OCI-LY1 (cell line): ENCODE data around the gene MFSD6.

Experiments
- H2AFZ ChIP-seq: fragments of 200-600 bp; sonication (generic), shearing (Covaris generic); 2 replicates; pipeline ENCODE4 v1.6.0; 2014; ENCODE audit warnings: antibody characterized with exemption, mild to moderate bottlenecking, low read length
- H3F3A ChIP-seq: fragments of 200-600 bp; sonication (generic), shearing (Covaris generic); 2 replicates; pipeline ENCODE4 v1.6.0; 2014; ENCODE audit warnings: mild to moderate bottlenecking, antibody characterized with exemption, low read length, moderate library complexity; ENCODE audit not compliant: insufficient read depth
- H3K27ac ChIP-seq: fragments of 200-600 bp; sonication (generic); 2 replicates; pipeline ENCODE4 v1.5.1; 2014; ENCODE audit warnings: low read length, mixed run types, mild to moderate bottlenecking, low read depth; ENCODE audit not compliant: poor library complexity, severe bottlenecking
- H3K27me3 ChIP-seq: fragments of 200-600 bp; sonication (generic); 2 replicates; pipeline ENCODE4 v1.6.0; 2014; ENCODE audit warnings: antibody characterized with exemption, mild to moderate bottlenecking, low read length, moderate library complexity; ENCODE audit not compliant: insufficient read depth
- H3K36me3 ChIP-seq: fragments of 200-600 bp; sonication (generic); 2 replicates; pipeline ENCODE4 v1.6.1; 2014; ENCODE audit warnings: mild to moderate bottlenecking, antibody characterized with exemption, low read length, moderate library complexity, mixed read lengths; ENCODE audit not compliant: insufficient read depth
- H3K4me1 ChIP-seq: fragments of 200-600 bp; sonication (generic); 2 replicates; pipeline ENCODE4 v1.5.1; 2014; ENCODE audit warnings: mild to moderate bottlenecking, low read length, moderate library complexity; ENCODE audit not compliant: insufficient read depth, severe bottlenecking
- H3K4me2 ChIP-seq: fragments of 200-600 bp; sonication (generic), shearing (Covaris generic); 2 replicates; pipeline ENCODE4 v1.6.1; 2014; ENCODE audit warnings: low read length
- H3K4me3 ChIP-seq: fragments of 200-600 bp; sonication (generic); 2 replicates; pipeline ENCODE4 v1.5.1; 2014; ENCODE audit warnings: low read length, low read depth, mild to moderate bottlenecking, mixed read lengths; ENCODE audit not compliant: poor library complexity, severe bottlenecking
- H3K79me2 ChIP-seq: fragments of 200-600 bp; shearing (Covaris generic); 2 replicates; pipeline ENCODE4 v1.6.1; 2016; ENCODE audit warnings: mixed run types, low read length, mixed read lengths; ENCODE audit not compliant: insufficient read depth
- H3K9ac ChIP-seq: fragments of 200-600 bp; sonication (generic), shearing (Covaris generic); 2 replicates; pipeline ENCODE4 v1.6.1; 2014; ENCODE audit warnings: mild to moderate bottlenecking, low read length, mixed read lengths
- H3K9me2 ChIP-seq: fragments of 200-600 bp; sonication (generic), shearing (Covaris generic); 2 replicates; pipeline ENCODE4 v1.6.1; 2014; ENCODE audit warnings: low read depth, mild to moderate bottlenecking, low read length, mixed read lengths
- H3K9me3 ChIP-seq: fragments of 200-600 bp; shearing (Covaris generic); 2 replicates; pipeline ENCODE4 v1.6.1; 2014; ENCODE audit warnings: low read length, mixed read lengths
- H4K20me1 ChIP-seq: fragments of 200-600 bp; sonication (generic), shearing (Covaris generic); 2 replicates; pipeline ENCODE4 v1.6.0; 2016; ENCODE audit warnings: mild to moderate bottlenecking, low read length; ENCODE audit not compliant: insufficient read depth
- EZH2 ChIP-seq: fragments of 200-600 bp; sonication (generic), shearing (Covaris generic); IDR thresholded peaks from 2 replicates; pipeline ENCODE4 v1.8.0; 2017; ENCODE audit warnings: borderline replicate concordance, mixed run types, mild to moderate bottlenecking, antibody characterized with exemption, low read length, moderate library complexity, mixed read lengths
- TF ChIP-seq, protein P1 (sequence below): fragments of 200-600 bp; sonication (generic), shearing (Covaris generic); IDR thresholded peaks from 2 replicates; pipeline ENCODE4 v1.5.1; 2017; ENCODE audit warnings: mild to moderate bottlenecking, antibody characterized with exemption, low read length, moderate library complexity, mixed read lengths

The MFSD6 gene

DNA sequence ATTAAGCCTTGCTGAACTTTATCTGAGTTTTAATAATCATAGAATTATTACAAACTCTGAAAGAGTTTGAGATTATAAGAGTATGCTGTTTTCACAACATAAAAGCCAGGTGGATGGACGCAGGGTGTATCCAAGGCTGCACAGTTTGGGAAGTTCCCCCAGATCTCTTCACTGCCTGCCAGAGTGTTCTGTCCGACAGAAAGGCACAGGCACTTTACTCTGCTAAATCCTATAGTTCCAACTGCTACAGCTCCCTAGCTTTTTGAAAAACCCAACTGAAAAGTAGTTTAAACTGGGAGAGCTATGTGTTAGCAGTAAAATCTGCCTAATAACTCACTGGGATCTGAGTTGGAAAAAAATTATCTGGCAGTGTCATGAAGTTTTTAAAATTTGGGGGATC is 38.0 kb downstream of the MFSD6 start:
- no peak overlapping the region for H2AFZ ChIP-seq
- peaks cover 33% of the 10 kb centered on the region for H3K4me1 ChIP-seq
- H3K36me3 ChIP-seq = no peaks in the 10 kb centered on the region
- no peaks in the 10 kb centered on the region for H3F3A ChIP-seq
- no peaks in the 10 kb centered on the region for H4K20me1 ChIP-seq
- H3K27ac ChIP-seq = no peak overlapping the region
- no peak overlapping the region for H3K4me3 ChIP-seq
- no peaks in the 10 kb centered on the region for H3K79me2 ChIP-seq
- H3K27me3 ChIP-seq = no peaks in the 10 kb centered on the region
- no peaks in the 10 kb centered on the region for H3K9me3 ChIP-seq
- H3K9ac ChIP-seq = no peak overlapping the region
- TF ChIP-seq, protein P1, sequence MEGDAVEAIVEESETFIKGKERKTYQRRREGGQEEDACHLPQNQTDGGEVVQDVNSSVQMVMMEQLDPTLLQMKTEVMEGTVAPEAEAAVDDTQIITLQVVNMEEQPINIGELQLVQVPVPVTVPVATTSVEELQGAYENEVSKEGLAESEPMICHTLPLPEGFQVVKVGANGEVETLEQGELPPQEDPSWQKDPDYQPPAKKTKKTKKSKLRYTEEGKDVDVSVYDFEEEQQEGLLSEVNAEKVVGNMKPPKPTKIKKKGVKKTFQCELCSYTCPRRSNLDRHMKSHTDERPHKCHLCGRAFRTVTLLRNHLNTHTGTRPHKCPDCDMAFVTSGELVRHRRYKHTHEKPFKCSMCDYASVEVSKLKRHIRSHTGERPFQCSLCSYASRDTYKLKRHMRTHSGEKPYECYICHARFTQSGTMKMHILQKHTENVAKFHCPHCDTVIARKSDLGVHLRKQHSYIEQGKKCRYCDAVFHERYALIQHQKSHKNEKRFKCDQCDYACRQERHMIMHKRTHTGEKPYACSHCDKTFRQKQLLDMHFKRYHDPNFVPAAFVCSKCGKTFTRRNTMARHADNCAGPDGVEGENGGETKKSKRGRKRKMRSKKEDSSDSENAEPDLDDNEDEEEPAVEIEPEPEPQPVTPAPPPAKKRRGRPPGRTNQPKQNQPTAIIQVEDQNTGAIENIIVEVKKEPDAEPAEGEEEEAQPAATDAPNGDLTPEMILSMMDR = no peak
- TF ChIP-seq EZH2 = no peak
- H3K4me2 ChIP-seq = no peak overlapping the region
- H3K9me2 ChIP-seq = no peaks in the 10 kb centered on the region

DNA sequence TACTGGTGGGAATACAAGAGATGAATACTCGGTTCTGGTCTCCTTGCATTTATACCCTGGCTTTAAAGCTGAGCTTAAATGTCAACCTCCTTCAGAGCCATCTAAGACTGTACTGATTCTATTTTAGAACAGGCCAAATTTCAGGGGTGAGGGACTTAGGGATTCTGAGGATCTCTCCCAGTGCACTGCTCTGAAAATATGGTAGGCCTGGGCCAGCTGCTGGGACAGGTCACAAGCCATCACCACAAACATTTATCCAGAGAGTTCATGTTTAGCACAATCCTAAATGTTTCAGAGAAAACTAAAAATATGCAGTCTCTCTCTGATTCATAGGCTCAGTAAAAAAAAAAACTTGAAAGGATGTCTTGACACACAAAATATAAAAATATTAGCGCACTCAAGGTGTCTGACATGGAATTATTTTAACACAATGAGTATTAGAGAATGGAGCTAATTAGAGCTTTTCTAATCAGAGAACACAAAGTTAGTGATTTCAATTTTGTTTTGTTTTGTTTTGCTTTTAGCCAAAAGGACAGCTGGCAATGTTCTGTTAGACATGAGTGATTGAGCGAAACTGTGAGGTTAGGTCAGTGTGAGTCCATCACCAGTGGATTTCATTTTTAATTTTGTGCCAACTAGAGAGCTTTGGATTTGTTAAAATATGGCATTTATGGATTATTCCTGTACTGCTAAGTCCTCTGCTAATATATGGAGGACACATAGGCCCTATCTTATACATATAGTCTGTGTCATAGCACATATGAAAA is 38.8 kb downstream of the MFSD6 start:
- no peak overlapping the region for H3K4me3 ChIP-seq
- no peak overlapping the region for H3K27ac ChIP-seq
- H3K27me3 ChIP-seq = no peaks in the 10 kb centered on the region
- TF ChIP-seq, protein P1 = no peak
- TF ChIP-seq EZH2 = no peak
- H3K4me1 ChIP-seq = peaks cover 28% of the 10 kb centered on the region
- no peak overlapping the region for H2AFZ ChIP-seq
- H3F3A ChIP-seq = no peaks in the 10 kb centered on the region
- no peaks in the 10 kb centered on the region for H4K20me1 ChIP-seq
- H3K36me3 ChIP-seq = no peaks in the 10 kb centered on the region
- no peaks in the 10 kb centered on the region for H3K9me2 ChIP-seq
- H3K9me3 ChIP-seq = no peaks in the 10 kb centered on the region
- no peak overlapping the region for H3K9ac ChIP-seq
- H3K79me2 ChIP-seq = no peaks in the 10 kb centered on the region
- H3K4me2 ChIP-seq = no peak overlapping the region

DNA sequence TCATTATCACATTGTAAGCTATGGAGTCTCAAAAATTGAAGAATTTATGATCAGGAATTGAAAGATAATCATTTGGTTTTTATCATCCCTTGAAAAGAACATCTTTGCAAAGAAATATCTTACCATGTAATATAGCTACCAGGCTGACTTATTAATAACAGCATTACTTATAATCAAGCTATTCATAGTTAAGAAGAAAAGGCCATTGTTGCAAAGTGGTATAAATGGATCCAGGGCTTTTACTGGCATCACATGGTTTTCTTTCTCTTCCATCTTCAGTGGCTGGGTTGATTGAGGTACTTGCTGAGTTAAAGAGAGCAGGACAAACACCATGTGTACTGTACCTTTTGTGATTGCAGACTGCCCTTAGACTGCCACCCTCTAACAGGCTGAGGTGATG is 39.6 kb downstream of the MFSD6 start:
- no peaks in the 10 kb centered on the region for H3K79me2 ChIP-seq
- H3F3A ChIP-seq = no peaks in the 10 kb centered on the region
- no peaks in the 10 kb centered on the region for H3K9me2 ChIP-seq
- H3K27me3 ChIP-seq = no peaks in the 10 kb centered on the region
- H3K4me3 ChIP-seq = no peak overlapping the region
- no peak overlapping the region for H3K4me2 ChIP-seq
- H4K20me1 ChIP-seq = no peaks in the 10 kb centered on the region
- H3K4me1 ChIP-seq = peaks cover 20% of the 10 kb centered on the region
- no peak overlapping the region for H3K9ac ChIP-seq
- no peak overlapping the region for H3K27ac ChIP-seq
- TF ChIP-seq EZH2 = no peak
- TF ChIP-seq, protein P1 = no peak
- H2AFZ ChIP-seq = no peak overlapping the region
- no peaks in the 10 kb centered on the region for H3K9me3 ChIP-seq
- no peaks in the 10 kb centered on the region for H3K36me3 ChIP-seq
